K562 (cell line): ENCODE results near the gene ABHD8. TPM values are rescaled to one million over a fixed set of nuclear protein-coding genes. Genes with fewer than 3 reads are reported as not detected.

Source experiments
- DPF2 ChIP-seq: fragments of 450-650 bp; IDR thresholded peaks from 2 replicates; pipeline ENCODE4 v1.6.1; 2016
- E2F4 ChIP-seq: sonication (generic); formaldehyde crosslinking; IDR thresholded peaks from 2 replicates; pipeline ENCODE4 v1.8.0; 2022; ENCODE audit warnings: mild to moderate bottlenecking, low read depth, missing genetic modification reagents
- MEF2A ChIP-seq: IDR thresholded peaks from 2 replicates; pipeline ENCODE4 v1.6.1; 2011; ENCODE audit warnings: low read depth, mild to moderate bottlenecking, low read length, moderate library complexity; ENCODE audit not compliant: control insufficient read depth
- NFIX ChIP-seq: fragments of 250-450 bp; sonication (Bioruptor Pico); IDR thresholded peaks from 2 replicates; pipeline ENCODE4 v1.4.0; 2020; ENCODE audit warnings: low read depth, mild to moderate bottlenecking, moderate library complexity
- RREB1 ChIP-seq: fragments of 250-450 bp; sonication (Bioruptor Pico); IDR thresholded peaks from 2 replicates; pipeline ENCODE4 v1.4.0; 2020
- TBP ChIP-seq: optimal IDR thresholded peaks from 2 replicates; pipeline ENCODE3; 2011; ENCODE audit warnings: low read depth, low read length, improper control_type of control experiment
- TOE1 ChIP-seq, 2 experiments: fragments of 450-650 bp in 1 of 2; sonication (generic) in 1 of 2; formaldehyde crosslinking in 1 of 2; IDR thresholded peaks; 2 replicates each; pipeline versions ENCODE4 v1.7.1 to v1.8.0; 2016 to 2022; ENCODE audit warnings: borderline replicate concordance in 2 of 2, mild to moderate bottlenecking in 2 of 2, antibody characterized with exemption in 1 of 2, inconsistent platforms in 1 of 2, low read depth in 1 of 2, missing genetic modification reagents in 1 of 2, moderate library complexity in 1 of 2
- ZNF239 ChIP-seq: fragments of 250-450 bp; sonication (Bioruptor Pico); IDR thresholded peaks from 2 replicates; pipeline ENCODE4 v1.4.0; 2020; ENCODE audit warnings: mild to moderate bottlenecking
- ZNF253 ChIP-seq: fragments of 250-450 bp; sonication (Bioruptor Pico); conservative IDR thresholded peaks from 2 replicates; pipeline ENCODE4 v1.6.1; 2021; ENCODE audit warnings: mild to moderate bottlenecking
- ZNF263 ChIP-seq: sonication (generic); formaldehyde crosslinking; IDR thresholded peaks from 2 replicates; pipeline ENCODE4 v1.8.0; 2022; ENCODE audit warnings: mild to moderate bottlenecking, missing genetic modification reagents, borderline replicate concordance
- ZNF282 ChIP-seq: sonication (generic); formaldehyde crosslinking; IDR thresholded peaks from 2 replicates; pipeline ENCODE4 v1.8.1; 2023; ENCODE audit warnings: missing genetic modification reagents
- polyA plus RNA-seq, 8 experiments: library from polyadenylated mRNA; depleted of rRNA in 4 of 8; stranded (reverse) in 5 of 8; unstranded in 3 of 8; fragments of >200 nt; fragmentation: Nextera tagmentation in 2 of 8; fragmentation: Illumina TruSeq in 1 of 8; extraction: Ambion mirVana in 2 of 8; extraction: Trizol in 1 of 8; gene quantifications; 2 replicates each; pipeline versions ENCODE4 v1.2.1 to v1.2.3, GENCODE V29; 2011 to 2014; ENCODE audit warnings: inconsistent platforms in 1 of 8, missing spikeins in 1 of 8
- total RNA-seq, 7 experiments: library from RNA; depleted of rRNA in 6 of 7; stranded (reverse); fragments of >200 nt in 6 of 7; fragmentation: Illumina TruSeq in 2 of 7; extraction: Trizol in 2 of 7; gene quantifications; 2 replicates each; pipeline versions ENCODE4 v1.2.1 to v1.2.3, GENCODE V29; 2011 to 2021; ENCODE audit warnings: low replicate concordance in 1 of 7
- TF ChIP-seq, protein P1 (sequence below): fragments of 250-450 bp; sonication (Bioruptor Pico); IDR thresholded peaks from 2 replicates; pipeline ENCODE4 v1.4.0; 2020; ENCODE audit warnings: mild to moderate bottlenecking, moderate library complexity
- TF ChIP-seq, protein P2 (sequence below): sonication (generic); formaldehyde crosslinking; IDR thresholded peaks from 2 replicates; pipeline ENCODE4 v1.8.0; 2022; ENCODE audit warnings: mild to moderate bottlenecking, missing genetic modification reagents, borderline replicate concordance

The ABHD8 gene
- total and polyA plus RNA-seq, 9 of the 15 experiments (the other 6 are each of a cell fraction or from before 2014, with no cell fraction given) = 0.04 to 6.6 (median 2.0) TPM; not detected in 1

GRCh38 chr19:17266975-17267788 is 36.0 kb downstream of the ABHD8 start, which contains the start of gene BABAM1 (continued):
- TF ChIP-seq, protein P1, sequence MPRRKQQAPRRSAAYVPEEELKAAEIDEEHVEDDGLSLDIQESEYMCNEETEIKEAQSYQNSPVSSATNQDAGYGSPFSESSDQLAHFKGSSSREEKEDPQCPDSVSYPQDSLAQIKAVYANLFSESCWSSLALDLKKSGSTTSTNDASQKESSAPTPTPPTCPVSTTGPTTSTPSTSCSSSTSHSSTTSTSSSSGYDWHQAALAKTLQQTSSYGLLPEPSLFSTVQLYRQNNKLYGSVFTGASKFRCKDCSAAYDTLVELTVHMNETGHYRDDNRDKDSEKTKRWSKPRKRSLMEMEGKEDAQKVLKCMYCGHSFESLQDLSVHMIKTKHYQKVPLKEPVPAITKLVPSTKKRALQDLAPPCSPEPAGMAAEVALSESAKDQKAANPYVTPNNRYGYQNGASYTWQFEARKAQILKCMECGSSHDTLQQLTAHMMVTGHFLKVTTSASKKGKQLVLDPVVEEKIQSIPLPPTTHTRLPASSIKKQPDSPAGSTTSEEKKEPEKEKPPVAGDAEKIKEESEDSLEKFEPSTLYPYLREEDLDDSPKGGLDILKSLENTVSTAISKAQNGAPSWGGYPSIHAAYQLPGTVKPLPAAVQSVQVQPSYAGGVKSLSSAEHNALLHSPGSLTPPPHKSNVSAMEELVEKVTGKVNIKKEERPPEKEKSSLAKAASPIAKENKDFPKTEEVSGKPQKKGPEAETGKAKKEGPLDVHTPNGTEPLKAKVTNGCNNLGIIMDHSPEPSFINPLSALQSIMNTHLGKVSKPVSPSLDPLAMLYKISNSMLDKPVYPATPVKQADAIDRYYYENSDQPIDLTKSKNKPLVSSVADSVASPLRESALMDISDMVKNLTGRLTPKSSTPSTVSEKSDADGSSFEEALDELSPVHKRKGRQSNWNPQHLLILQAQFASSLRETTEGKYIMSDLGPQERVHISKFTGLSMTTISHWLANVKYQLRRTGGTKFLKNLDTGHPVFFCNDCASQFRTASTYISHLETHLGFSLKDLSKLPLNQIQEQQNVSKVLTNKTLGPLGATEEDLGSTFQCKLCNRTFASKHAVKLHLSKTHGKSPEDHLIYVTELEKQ = no peak
- TF ChIP-seq, protein P2, sequence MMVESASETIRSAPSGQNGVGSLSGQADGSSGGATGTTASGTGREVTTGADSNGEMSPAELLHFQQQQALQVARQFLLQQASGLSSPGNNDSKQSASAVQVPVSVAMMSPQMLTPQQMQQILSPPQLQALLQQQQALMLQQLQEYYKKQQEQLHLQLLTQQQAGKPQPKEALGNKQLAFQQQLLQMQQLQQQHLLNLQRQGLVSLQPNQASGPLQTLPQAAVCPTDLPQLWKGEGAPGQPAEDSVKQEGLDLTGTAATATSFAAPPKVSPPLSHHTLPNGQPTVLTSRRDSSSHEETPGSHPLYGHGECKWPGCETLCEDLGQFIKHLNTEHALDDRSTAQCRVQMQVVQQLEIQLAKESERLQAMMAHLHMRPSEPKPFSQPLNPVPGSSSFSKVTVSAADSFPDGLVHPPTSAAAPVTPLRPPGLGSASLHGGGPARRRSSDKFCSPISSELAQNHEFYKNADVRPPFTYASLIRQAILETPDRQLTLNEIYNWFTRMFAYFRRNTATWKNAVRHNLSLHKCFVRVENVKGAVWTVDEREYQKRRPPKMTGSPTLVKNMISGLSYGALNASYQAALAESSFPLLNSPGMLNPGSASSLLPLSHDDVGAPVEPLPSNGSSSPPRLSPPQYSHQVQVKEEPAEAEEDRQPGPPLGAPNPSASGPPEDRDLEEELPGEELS (CRISPR knock-in tag) = no peak
- TF ChIP-seq ZNF253 (no peak), E2F4 (CRISPR knock-in tag) (no peak), ZNF263 (CRISPR knock-in tag) (no peak), MEF2A (no peak), ZNF282 (CRISPR knock-in tag) (no peak), ZNF239 (CRISPR knock-in tag) (no peak), TBP (peak; percentile 81), NFIX (no peak), DPF2 (no peak), RREB1 (CRISPR knock-in tag) (no peak), TOE1 (IDR thresholded peaks at IDR 0.05; ENCODE audit: borderline replicate concordance) (no peak), TOE1 (CRISPR knock-in tag; IDR thresholded peaks at IDR 0.05; ENCODE audit: borderline replicate concordance, low read depth) (no peak)
